Vagina (tissue), 2 donors: ENCODE data around the gene DLST. TPM values are rescaled to one million over a fixed set of nuclear protein-coding genes. Genes with fewer than 3 reads are reported as not detected.

Experiments
- DNase-seq, 2 donors: peaks; one replicate each; pipeline ENCODE4 v3.0.0-alpha.2; 2017; ENCODE audit errors: extremely low spot score in 2 of 2
- H3K27ac ChIP-seq: fragments of 200-600 bp; sonication (generic); one replicate; pipeline ENCODE4 v1.5.1; 2019
- H3K27me3 ChIP-seq: fragments of 200-600 bp; sonication (generic); one replicate; pipeline ENCODE4 v1.5.1; 2019
- H3K36me3 ChIP-seq, 2 donors: fragments of 200-600 bp; sonication (generic); one replicate each; pipeline ENCODE4 v1.5.1; 2017 to 2019
- H3K4me1 ChIP-seq: fragments of 200-600 bp; sonication (generic); one replicate; pipeline ENCODE4 v1.5.1; 2019
- H3K4me3 ChIP-seq, 2 donors: fragments of 200-600 bp; sonication (generic); 1 replicate in 1 of 2; 2 replicates in 1 of 2; pipeline ENCODE4 v1.5.1; 2016 to 2019
- H3K9me3 ChIP-seq: fragments of 200-600 bp; sonication (generic); one replicate; pipeline ENCODE4 v1.5.1; 2019
- CTCF ChIP-seq, 3 experiments: fragments of 450-650 bp in 2 of 3; fragments of 200-600 bp in 1 of 3; sonication (generic) in 1 of 3; IDR thresholded peaks; one replicate each; pipeline ENCODE4 v1.5.1; 2017 to 2019; ENCODE audit warnings: antibody characterized with exemption in 3 of 3, mild to moderate bottlenecking in 2 of 3, moderate library complexity in 2 of 3
- POLR2A ChIP-seq, 2 donors: fragments of 450-650 bp; IDR thresholded peaks; one replicate each; pipeline ENCODE4 v1.6.1; 2017; ENCODE audit warnings: antibody characterized with exemption in 2 of 2, mild to moderate bottlenecking in 2 of 2, moderate library complexity in 2 of 2
- POLR2AphosphoS5 ChIP-seq, 2 donors: sonication (generic); formaldehyde crosslinking; IDR thresholded peaks; one replicate each; pipeline ENCODE4 v1.9.0; 2017; ENCODE audit warnings: antibody characterized with exemption in 2 of 2, mild to moderate bottlenecking in 2 of 2, low read depth in 1 of 2; ENCODE audit not compliant: insufficient read depth in 1 of 2
- intact Hi-C: fragments of 100-400 bp; cut with DNase I; formaldehyde crosslinking; loops from one replicate; pipeline ENCODE4 v1.15.1; 2023
- total RNA-seq: library from RNA; depleted of rRNA; stranded (reverse); fragments of >200 nt; gene quantifications from one replicate; pipeline ENCODE4 v1.2.3, GENCODE V29; 2016

The DLST gene
- total RNA-seq: 109 TPM

- Histone ChIP-seq H3K27ac (peak within 1 kb of the TSS; percentile 95), H3K4me1 (peaks cover 41% of the 10 kb centered on the region), H3K36me3 (no peaks in the 10 kb centered on the region), H3K9me3 (no peaks in the 10 kb centered on the region), H3K4me3 (peak within 1 kb of the TSS; percentile 60 to 100), H3K27me3 (no peaks in the 10 kb centered on the region)
- TF ChIP-seq POLR2AphosphoS5 (IDR thresholded peaks at IDR 0.05; ENCODE audit: insufficient read depth in 1 of 2, low read depth in 1 of 2) (peak; percentile 69 to 93), CTCF (IDR thresholded peaks at IDR 0.05) (peak in 1 of 3 experiments; percentile 24), POLR2A (IDR thresholded peaks at IDR 0.05) (peak in 1 of 2 donors; percentile 70)
- intact Hi-C loops: no loop called here
- DNase-seq: no peak
These were observed at the start of gene DLST for GRCh38 chr14:74881431-74882102. DLST (plus strand) TSS chr14:74881916; CDS start chr14:74881954, 38 bp downstream.

GRCh38 chr14:74832849-74833248 is 48.9 kb upstream of the DLST start:
- no peak for TF ChIP-seq POLR2AphosphoS5 (IDR thresholded peaks at IDR 0.05; ENCODE audit: insufficient read depth in 1 of 2, low read depth in 1 of 2)
- TF ChIP-seq CTCF (IDR thresholded peaks at IDR 0.05): no peak
- no peak for TF ChIP-seq POLR2A (IDR thresholded peaks at IDR 0.05)
- Histone ChIP-seq H3K9me3 (no peaks in the 10 kb centered on the region), H3K27me3 (no peaks in the 10 kb centered on the region), H3K4me3 (no peak overlapping the region), H3K36me3 (peaks cover 0 to 16% of the 10 kb centered on the region in 2 donors), H3K4me1 (peaks cover 6% of the 10 kb centered on the region), H3K27ac (no peak overlapping the region)
- DNase-seq: no peak
- intact Hi-C loops: no loop called here

GRCh38 chr14:74834692-74835392 is 46.9 kb upstream of the DLST start:
- TF ChIP-seq CTCF (IDR thresholded peaks at IDR 0.05) (no peak), POLR2AphosphoS5 (IDR thresholded peaks at IDR 0.05; ENCODE audit: insufficient read depth in 1 of 2, low read depth in 1 of 2) (no peak), POLR2A (IDR thresholded peaks at IDR 0.05) (no peak)
- Histone ChIP-seq H3K36me3 (peaks cover 0 to 8% of the 10 kb centered on the region in 2 donors), H3K4me3 (no peak overlapping the region), H3K4me1 (peaks cover 8% of the 10 kb centered on the region), H3K27ac (no peak overlapping the region), H3K27me3 (no peaks in the 10 kb centered on the region), H3K9me3 (no peaks in the 10 kb centered on the region)
- no peak for DNase-seq
- intact Hi-C loops: no loop called here

- H3K4me1 ChIP-seq: peaks cover 8% of the 10 kb centered on the region
- no peak for DNase-seq
- no peak overlapping the region for H3K4me3 ChIP-seq
- intact Hi-C loops: no loop called here
- no peaks in the 10 kb centered on the region for H3K9me3 ChIP-seq
- peaks cover 0 to 4% of the 10 kb centered on the region in 2 donors for H3K36me3 ChIP-seq
- H3K27me3 ChIP-seq: no peaks in the 10 kb centered on the region
- no peak overlapping the region for H3K27ac ChIP-seq
- TF ChIP-seq CTCF (IDR thresholded peaks at IDR 0.05) (no peak), POLR2AphosphoS5 (IDR thresholded peaks at IDR 0.05; ENCODE audit: insufficient read depth in 1 of 2, low read depth in 1 of 2) (no peak), POLR2A (IDR thresholded peaks at IDR 0.05) (no peak)
These were observed 46.0 kb upstream of the DLST start for GRCh38 chr14:74835645-74836250.
